Endothelial cell of umbilical vein (primary cell): Measurements from ENCODE around the gene NOP16. TPM values are rescaled to one million over a fixed set of nuclear protein-coding genes. Genes with fewer than 3 reads are reported as not detected.

Source experiments
- BruUV-seq: library from RNA; stranded (reverse); fragments of 400-500 nt; replicated peaks from 2 replicates; lab custom pipeline; 2021; lab: Mats Ljungman, UMichigan
- CTCF ChIA-PET: fragments of 300-600, 350-600 bp; sonication (Branson Sonifier 250); formaldehyde crosslinking; loops from one replicate; lab custom pipeline; 2021; ENCODE audit warnings: antibody characterized with exemption, inconsistent platforms; lab: Charles Lee
- POLR2A ChIA-PET: fragments of 300-600, 350-600 bp; sonication (Branson Sonifier 250); formaldehyde crosslinking; loops from one replicate; lab custom pipeline; 2021; ENCODE audit warnings: antibody characterized with exemption, inconsistent platforms; lab: Charles Lee
- DNase-seq: peaks from one replicate; pipeline ENCODE4 v3.0.0-alpha.2; 2011; ENCODE audit warnings: low read depth, low spot score
- FAIRE-seq: peaks from 2 replicates; lab custom pipeline; 2011; peaks lifted over from hg19 to GRCh38; lab: Jason Lieb, UNC
- H2AFZ ChIP-seq: 2 replicates; pipeline ENCODE4 v1.6.0; 2012; ENCODE audit warnings: low read depth, low read length, control low read depth, inconsistent platforms
- H3K27ac ChIP-seq: 2 replicates; pipeline ENCODE4 v1.5.1; 2011; ENCODE audit warnings: low read depth, mild to moderate bottlenecking, control low read depth, low read length, moderate library complexity; ENCODE audit not compliant: insufficient read depth
- H3K27me3 ChIP-seq, 2 experiments: 2 replicates each; pipeline versions ENCODE4 v1.6.0 to v1.6.1; 2011; ENCODE audit warnings: low read length in 2 of 2, mixed read lengths in 1 of 2; ENCODE audit not compliant: control insufficient read depth in 2 of 2, insufficient read depth in 2 of 2
- H3K36me3 ChIP-seq, 2 experiments: 2 replicates in 1 of 2; 3 replicates in 1 of 2; pipeline ENCODE4 v1.5.1; 2011; ENCODE audit warnings: low read length in 2 of 2, mild to moderate bottlenecking in 1 of 2, moderate library complexity in 1 of 2; ENCODE audit not compliant: control insufficient read depth in 2 of 2, insufficient read depth in 2 of 2; ENCODE audit errors: extremely low read depth in 1 of 2
- H3K4me1 ChIP-seq: 3 replicates; pipeline ENCODE4 v1.5.1; 2011; ENCODE audit warnings: mild to moderate bottlenecking, low read length; ENCODE audit not compliant: control insufficient read depth, insufficient read depth; ENCODE audit errors: extremely low read depth
- H3K4me2 ChIP-seq: 2 replicates; pipeline ENCODE4 v1.6.1; 2011; ENCODE audit warnings: low read length, control low read depth, mixed read lengths; ENCODE audit not compliant: insufficient read depth
- H3K4me3 ChIP-seq, 3 experiments: fragments of 200-600 bp in 1 of 3; sonication (generic), shearing (Covaris generic) in 1 of 3; replicated peaks in 1 of 3; 2 replicates each; pipeline ENCODE4 v1.5.1; 2011 to 2016; ENCODE audit warnings: control low read depth in 3 of 3, low read length in 3 of 3, mild to moderate bottlenecking in 2 of 3, inconsistent platforms in 1 of 3, low read depth in 1 of 3, moderate library complexity in 1 of 3; ENCODE audit not compliant: insufficient read depth in 1 of 3
- H3K79me2 ChIP-seq: 2 replicates; pipeline ENCODE4 v1.6.0; 2012; ENCODE audit warnings: low read length, inconsistent platforms; ENCODE audit not compliant: control insufficient read depth, insufficient read depth
- H3K9ac ChIP-seq: replicated peaks from 2 replicates; pipeline ENCODE3; 2011; ENCODE audit warnings: low read length, control low read depth; ENCODE audit not compliant: insufficient read depth; ENCODE audit errors: extremely low read depth
- H3K9me1 ChIP-seq: replicated peaks from 3 replicates; pipeline ENCODE4 v1.6.0; 2011; ENCODE audit warnings: mild to moderate bottlenecking, low read length; ENCODE audit not compliant: control insufficient read depth, insufficient read depth; ENCODE audit errors: extremely low read depth
- H3K9me3 ChIP-seq: replicated peaks from 2 replicates; pipeline ENCODE4 v1.5.1; 2012; ENCODE audit warnings: low read length, inconsistent platforms; ENCODE audit not compliant: control insufficient read depth, insufficient read depth
- H4K20me1 ChIP-seq: replicated peaks from 2 replicates; pipeline ENCODE3; 2011; ENCODE audit warnings: mild to moderate bottlenecking, low read length; ENCODE audit not compliant: control insufficient read depth, insufficient read depth; ENCODE audit errors: extremely low read depth
- CTCF ChIP-seq, 2 donors: IDR thresholded peaks; 1 replicate in 1 of 2; 2 replicates in 1 of 2; pipeline ENCODE4 v1.5.1; 2011; ENCODE audit warnings: low read length in 2 of 2, mild to moderate bottlenecking in 2 of 2, moderate library complexity in 2 of 2, control low read depth in 1 of 2, inconsistent platforms in 1 of 2, low read depth in 1 of 2; ENCODE audit not compliant: insufficient read depth in 1 of 2; ENCODE audit errors: extremely low read depth in 1 of 2
- EZH2 ChIP-seq: IDR thresholded peaks from 2 replicates; pipeline ENCODE4 v1.6.1; 2012; ENCODE audit warnings: borderline replicate concordance, low read depth, mild to moderate bottlenecking, moderate library complexity, low read length, inconsistent platforms; ENCODE audit not compliant: severe bottlenecking
- FOS ChIP-seq: IDR thresholded peaks from 2 replicates; pipeline ENCODE4 v1.6.1; 2011; ENCODE audit warnings: mild to moderate bottlenecking, low read length, moderate library complexity, borderline replicate concordance; ENCODE audit not compliant: insufficient read depth
- GATA2 ChIP-seq: IDR thresholded peaks from 2 replicates; pipeline ENCODE4 v1.7.0; 2011; ENCODE audit warnings: low read depth, mild to moderate bottlenecking, moderate library complexity, mixed read lengths, low read length; ENCODE audit not compliant: insufficient read length, insufficient read depth
- JUN ChIP-seq: IDR thresholded peaks from 2 replicates; pipeline ENCODE4 v1.6.1; 2011; ENCODE audit warnings: borderline replicate concordance, low read depth; ENCODE audit not compliant: insufficient read length, insufficient read depth
- MAX ChIP-seq: IDR thresholded peaks from 2 replicates; pipeline ENCODE4 v1.6.1; 2011; ENCODE audit not compliant: insufficient read depth, insufficient read length
- MYC ChIP-seq: IDR thresholded peaks from one replicate; pipeline ENCODE4 v1.6.1; 2011; ENCODE audit warnings: mild to moderate bottlenecking, low read depth, low read length
- POLR2A ChIP-seq: IDR thresholded peaks from 2 replicates; pipeline ENCODE4 v1.6.1; 2012; ENCODE audit warnings: low read depth, mild to moderate bottlenecking, control low read depth, low read length
- POLR2AphosphoS5 ChIP-seq: IDR thresholded peaks from 2 replicates; pipeline ENCODE4 v1.6.1; 2012; ENCODE audit warnings: low read depth, mild to moderate bottlenecking, control low read depth, low read length, moderate library complexity; ENCODE audit not compliant: insufficient read depth
- dilution Hi-C: fragments of 300-500 bp; cut with MboI; formaldehyde crosslinking; loops from one replicate; pipeline ENCODE4 v1.15.0; 2019; ENCODE audit warnings: low sequenced_read_pairs; ENCODE audit not compliant: extremely low pct_ligation_motif_present
- intact Hi-C: fragments of 100-400 bp; cut with micrococcal nuclease; formaldehyde crosslinking; loops from one replicate; pipeline ENCODE4 v1.10.0; 2022
- polyA plus RNA-seq, 4 experiments: library from polyadenylated mRNA; depleted of rRNA in 3 of 4; stranded (reverse) in 3 of 4; unstranded in 1 of 4; fragments of >200 nt; gene quantifications; 2 replicates each; pipeline versions ENCODE4 v1.2.1 to v1.2.3, GENCODE V29; 2011 to 2012; ENCODE audit warnings: missing spikeins in 1 of 4
- total RNA-seq: library from RNA; stranded (reverse); gene quantifications from 2 replicates; pipeline ENCODE4 v1.2.3, GENCODE V29; 2021

The NOP16 gene
- total and polyA plus RNA-seq, 2 donors (not counting 3 experiments of a cell fraction or from before 2014, with no cell fraction given), result 41.1 to 47.4 TPM

- no peak overlapping the region for H3K27ac ChIP-seq
- H3K36me3 ChIP-seq, result peaks cover 0 to 15% of the 10 kb centered on the region in 2 experiments
- FAIRE-seq (no peak), DNase-seq (no peak)
- no peaks in the 10 kb centered on the region for H3K4me1 ChIP-seq
- no peak overlapping the region for H3K4me3 ChIP-seq
- BruUV-seq, result no TSS peak
- TF ChIP-seq MAX (no peak), POLR2AphosphoS5 (no peak), JUN (no peak), GATA2 (no peak), CTCF (IDR thresholded peaks at IDR 0.05; ENCODE audit: extremely low read depth in 1 of 2, insufficient read depth in 1 of 2, low read depth in 1 of 2, low read length in 2 of 2) (no peak), EZH2 (no peak), FOS (no peak), MYC (no peak), POLR2A (no peak)
- H3K27me3 ChIP-seq, result no peaks in the 10 kb centered on the region
- dilution Hi-C loops (no loop called here), intact Hi-C loops (no loop called here)
- no peaks in the 10 kb centered on the region for H3K79me2 ChIP-seq
- no peak overlapping the region for H3K4me2 ChIP-seq
- no peaks in the 10 kb centered on the region for H3K9me1 ChIP-seq
- no peaks in the 10 kb centered on the region for H4K20me1 ChIP-seq
- POLR2A ChIA-PET, result no interaction called here
- no peak overlapping the region for H3K9ac ChIP-seq
- H3K9me3 ChIP-seq, result no peaks in the 10 kb centered on the region
- no peak overlapping the region for H2AFZ ChIP-seq
- CTCF ChIA-PET, result interaction anchor here (1.6 kb wide), 1 partner anchor 12 kb away, joined by 4 read pairs; the partner anchor contains the start of gene KIAA1191
These were observed 15.1 kb downstream of the NOP16 start for GRCh38 chr5:176373100-176373818.
